ENCODE results near the gene AMBRA1. TPM values are rescaled to one million over a fixed set of nuclear protein-coding genes. Genes with fewer than 3 reads are reported as not detected.

Gene AMBRA1
- total and polyA plus RNA-seq, 8 donors: 6.8 to 18.7 (median 11.1) TPM

DNA sequence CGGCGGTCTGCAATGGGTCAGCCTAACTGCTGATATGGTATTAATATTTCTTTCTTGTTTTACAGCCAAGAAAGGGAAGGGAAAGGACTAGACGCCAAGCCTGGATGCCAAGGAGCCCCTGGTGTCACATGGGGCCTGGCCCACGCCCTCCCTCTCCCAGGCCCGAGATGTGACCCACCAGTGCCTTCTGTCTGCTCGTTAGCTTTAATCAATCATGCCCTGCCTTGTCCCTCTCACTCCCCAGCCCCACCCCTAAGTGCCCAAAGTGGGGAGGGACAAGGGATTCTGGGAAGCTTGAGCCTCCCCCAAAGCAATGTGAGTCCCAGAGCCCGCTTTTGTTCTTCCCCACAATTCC lies 210.4 kb downstream of the AMBRA1 start:
- no peak overlapping the region for H3K27ac ChIP-seq
- FAIRE-seq (no peak), DNase-seq (no peak), ATAC-seq (no peak)
- H3K36me3 ChIP-seq: no peaks in the 10 kb centered on the region
- H3K4me3 ChIP-seq: no peak overlapping the region
- peaks cover 0 to 6% (median 0%) of the 10 kb centered on the region in 3 donors for H3K4me1 ChIP-seq
- H3K27me3 ChIP-seq: peaks cover 0 to 11% (median 0%) of the 10 kb centered on the region in 4 donors
- intact Hi-C loops (cut with DNase I): no loop called here
- TF ChIP-seq, protein P1, sequence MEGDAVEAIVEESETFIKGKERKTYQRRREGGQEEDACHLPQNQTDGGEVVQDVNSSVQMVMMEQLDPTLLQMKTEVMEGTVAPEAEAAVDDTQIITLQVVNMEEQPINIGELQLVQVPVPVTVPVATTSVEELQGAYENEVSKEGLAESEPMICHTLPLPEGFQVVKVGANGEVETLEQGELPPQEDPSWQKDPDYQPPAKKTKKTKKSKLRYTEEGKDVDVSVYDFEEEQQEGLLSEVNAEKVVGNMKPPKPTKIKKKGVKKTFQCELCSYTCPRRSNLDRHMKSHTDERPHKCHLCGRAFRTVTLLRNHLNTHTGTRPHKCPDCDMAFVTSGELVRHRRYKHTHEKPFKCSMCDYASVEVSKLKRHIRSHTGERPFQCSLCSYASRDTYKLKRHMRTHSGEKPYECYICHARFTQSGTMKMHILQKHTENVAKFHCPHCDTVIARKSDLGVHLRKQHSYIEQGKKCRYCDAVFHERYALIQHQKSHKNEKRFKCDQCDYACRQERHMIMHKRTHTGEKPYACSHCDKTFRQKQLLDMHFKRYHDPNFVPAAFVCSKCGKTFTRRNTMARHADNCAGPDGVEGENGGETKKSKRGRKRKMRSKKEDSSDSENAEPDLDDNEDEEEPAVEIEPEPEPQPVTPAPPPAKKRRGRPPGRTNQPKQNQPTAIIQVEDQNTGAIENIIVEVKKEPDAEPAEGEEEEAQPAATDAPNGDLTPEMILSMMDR (IDR thresholded peaks at IDR 0.05): no peak
- WGBS, 2 donors: 61 to 72% methylated on average over 7 of the region's 7 CpGs
- no peaks in the 10 kb centered on the region for H3K9me3 ChIP-seq

- ATAC-seq: no peak
- H3K27me3 ChIP-seq: peaks cover 0 to 9% (median 0%) of the 10 kb centered on the region in 4 donors
- intact Hi-C loops (cut with DNase I): no loop called here
- H3K4me1 ChIP-seq: peaks cover 0 to 6% (median 0%) of the 10 kb centered on the region in 3 donors
- peak overlapping the region in 1 of 4 donors; percentile 66 for H3K4me3 ChIP-seq
- H3K9me3 ChIP-seq: no peaks in the 10 kb centered on the region
- H3K27ac ChIP-seq: no peak overlapping the region
- FAIRE-seq: no peak
- 48 to 49% methylated on average over 17 to 18 of the region's 18 CpGs for WGBS, 2 donors
- no peaks in the 10 kb centered on the region for H3K36me3 ChIP-seq
- TF ChIP-seq, protein P1 (IDR thresholded peaks at IDR 0.05): peak; percentile 26 to 44 (median 34)
- peak in 2 of 6 donors; percentile 47 to 61 for DNase-seq
Measured at GRCh38 chr11:46382646-46383403, 211.0 kb downstream of the AMBRA1 start.

- H3K4me1 ChIP-seq: peaks cover 0 to 6% (median 0%) of the 10 kb centered on the region in 3 donors
- H3K4me3 ChIP-seq: peak overlapping the region; percentile 44 to 69 (median 60)
- peak in 1 of 4 donors; percentile 3 for ATAC-seq
- no peaks in the 10 kb centered on the region for H3K9me3 ChIP-seq
- peaks cover 0 to under 1% (median 0%) of the 10 kb centered on the region in 4 donors for H3K27me3 ChIP-seq
- 6 to 9% methylated on average over 58 to 66 of the region's 66 CpGs for WGBS, 2 donors
- intact Hi-C loops (cut with DNase I): no loop called here
- no peak overlapping the region for H3K27ac ChIP-seq
- TF ChIP-seq, protein P1 (IDR thresholded peaks at IDR 0.05): no peak
- DNase-seq: peak in 2 of 6 donors; percentile 21 to 69
- H3K36me3 ChIP-seq: no peaks in the 10 kb centered on the region
- no peak for FAIRE-seq
Measured at GRCh38 chr11:46381819-46382645, 211.8 kb downstream of the AMBRA1 start.

GRCh38 chr11:46381048-46381818 lies 212.6 kb downstream of the AMBRA1 start, which contains the start of gene MDK:
Gene MDK, plus strand, starts transcription at chr11:46381669. Its CDS starts 389 bp downstream, at chr11:46382058.
- DNase-seq (peak in 4 of 6 donors; percentile 35 to 82 (median 66)), ATAC-seq (peak; percentile 13 to 38 (median 24)), FAIRE-seq (no peak)
- WGBS, 2 donors: 1% methylated on average over 49 to 92 of the region's 96 CpGs
- Histone ChIP-seq H3K27ac (peak within 1 kb of the TSS; percentile 7 to 85 (median 52)), H3K36me3 (peaks cover 0 to 6% (median 0%) of the 10 kb centered on the region in 3 donors), H3K4me3 (peak within 1 kb of the TSS; percentile 53 to 69 (median 60)), H3K4me1 (peaks cover 0 to 6% (median 0%) of the 10 kb centered on the region in 3 donors), H3K9me3 (no peaks in the 10 kb centered on the region), H3K27me3 (no peaks in the 10 kb centered on the region)
- intact Hi-C loops (cut with DNase I): no loop called here
- TF ChIP-seq, protein P1 (IDR thresholded peaks at IDR 0.05): no peak

All from pancreas (tissue), 10 donors.